CD14-positive monocyte (primary cell): ENCODE data around the gene RBM28. TPM values are rescaled to one million over a fixed set of nuclear protein-coding genes. Genes with fewer than 3 reads are reported as not detected.

Experiments
- DNase-seq, 3 donors: peaks; one replicate each; pipeline ENCODE4 v3.0.0-alpha.2; 2011 to 2022
- H2AFZ ChIP-seq: 2 replicates; pipeline ENCODE4 v1.6.0; 2012; ENCODE audit warnings: mild to moderate bottlenecking, low read depth, low read length, inconsistent platforms; ENCODE audit not compliant: insufficient read depth, poor library complexity, severe bottlenecking
- H3K27ac ChIP-seq, 2 donors: 1 replicate in 1 of 2; 2 replicates in 1 of 2; pipeline ENCODE4 v1.5.1; 2012 to 2013; ENCODE audit warnings: low read length in 2 of 2, control low read depth in 1 of 2, inconsistent platforms in 1 of 2, low read depth in 1 of 2, mild to moderate bottlenecking in 1 of 2
- H3K27me3 ChIP-seq, 2 donors: one replicate each; pipeline versions ENCODE4 v1.6.0 to v1.6.1; 2011 to 2013; ENCODE audit warnings: low read length in 2 of 2; ENCODE audit not compliant: control insufficient read depth in 2 of 2, insufficient read depth in 2 of 2
- H3K36me3 ChIP-seq, 2 donors: replicated peaks in 1 of 2; 1 replicate in 1 of 2; 2 replicates in 1 of 2; pipeline versions ENCODE4 v1.5.1 to v1.6.1; 2012 to 2013; ENCODE audit warnings: low read length in 2 of 2, control low read depth in 1 of 2, inconsistent platforms in 1 of 2, mild to moderate bottlenecking in 1 of 2; ENCODE audit not compliant: insufficient read depth in 2 of 2, control insufficient read depth in 1 of 2
- H3K4me1 ChIP-seq, 2 donors: 1 replicate in 1 of 2; 2 replicates in 1 of 2; pipeline versions ENCODE4 v1.5.1 to v1.6.1; 2012 to 2013; ENCODE audit warnings: low read length in 2 of 2, control low read depth in 1 of 2, inconsistent platforms in 1 of 2, mild to moderate bottlenecking in 1 of 2, moderate library complexity in 1 of 2; ENCODE audit not compliant: insufficient read depth in 2 of 2, control insufficient read depth in 1 of 2
- H3K4me2 ChIP-seq: replicated peaks from 2 replicates; pipeline ENCODE3; 2012; ENCODE audit warnings: low read length, moderate library complexity, mild to moderate bottlenecking; ENCODE audit not compliant: poor library complexity, severe bottlenecking; ENCODE audit errors: extremely low read depth
- H3K4me3 ChIP-seq, 3 experiments: fragments of 200-600 bp in 1 of 3; sonication (generic) in 1 of 3; replicated peaks in 1 of 3; 1 replicate in 2 of 3; 2 replicates in 1 of 3; pipeline ENCODE4 v1.5.1; 2011 to 2013; ENCODE audit warnings: low read length in 3 of 3, mild to moderate bottlenecking in 3 of 3, control low read depth in 2 of 3, low read depth in 2 of 3, inconsistent platforms in 1 of 3, moderate library complexity in 1 of 3
- H3K79me2 ChIP-seq: 2 replicates; pipeline ENCODE4 v1.6.0; 2012; ENCODE audit warnings: mild to moderate bottlenecking, control low read depth, inconsistent platforms, low read length, moderate library complexity; ENCODE audit not compliant: insufficient read depth
- H3K9ac ChIP-seq: 2 replicates; pipeline ENCODE4 v1.6.0; 2017; ENCODE audit warnings: low read length, mild to moderate bottlenecking; ENCODE audit not compliant: insufficient read depth, poor library complexity, severe bottlenecking
- H3K9me3 ChIP-seq, 2 donors: replicated peaks in 1 of 2; 1 replicate in 1 of 2; 2 replicates in 1 of 2; pipeline versions ENCODE4 v1.5.1 to v1.6.1; 2012 to 2013; ENCODE audit warnings: low read length in 2 of 2, control low read depth in 1 of 2; ENCODE audit not compliant: control insufficient read depth in 1 of 2, insufficient read depth in 1 of 2
- H4K20me1 ChIP-seq: 2 replicates; pipeline ENCODE4 v1.6.0; 2012; ENCODE audit warnings: mild to moderate bottlenecking, low read length, control low read depth, moderate library complexity; ENCODE audit not compliant: insufficient read depth
- H3K27ac Mint-ChIP-seq, 7 donors: one replicate each; pipeline ENCODE4 v1.8.0; 2020; ENCODE audit warnings: mild to moderate bottlenecking in 7 of 7, mixed read lengths in 7 of 7, moderate library complexity in 6 of 7, inconsistent platforms in 2 of 7
- H3K27me3 Mint-ChIP-seq, 3 donors: one replicate each; pipeline ENCODE4 v1.8.0; 2021 to 2022; ENCODE audit warnings: low read depth in 3 of 3, mild to moderate bottlenecking in 3 of 3, mixed read lengths in 3 of 3, moderate library complexity in 3 of 3, inconsistent platforms in 1 of 3
- H3K36me3 Mint-ChIP-seq, 2 donors: one replicate each; pipeline ENCODE4 v1.8.0; 2020; ENCODE audit warnings: mixed read lengths in 2 of 2, inconsistent platforms in 1 of 2, mild to moderate bottlenecking in 1 of 2
- H3K4me1 Mint-ChIP-seq: one replicate; pipeline ENCODE4 v1.8.0; 2020; ENCODE audit warnings: mild to moderate bottlenecking, mixed read lengths
- H3K4me3 Mint-ChIP-seq, 2 donors: one replicate each; pipeline ENCODE4 v1.8.0; 2020; ENCODE audit warnings: mild to moderate bottlenecking in 2 of 2, mixed read lengths in 2 of 2, moderate library complexity in 1 of 2
- H3K9me3 Mint-ChIP-seq, 7 donors: one replicate each; pipeline ENCODE4 v1.8.0; 2020 to 2022; ENCODE audit warnings: mixed read lengths in 7 of 7, mild to moderate bottlenecking in 6 of 7, moderate library complexity in 6 of 7, inconsistent platforms in 2 of 7
- CTCF ChIP-seq: fragments of 200-600 bp; IDR thresholded peaks from one replicate; pipeline ENCODE4 v1.8.0; 2022; ENCODE audit warnings: antibody characterized with exemption, mild to moderate bottlenecking
- WGBS: methylation state at CpG from one replicate; pipeline ENCODE4 v1.1.5; 2013; ENCODE audit warnings: missing lambda C conversion rate; ENCODE audit not compliant: insufficient coverage; 5-methylcytosine and 5-hydroxymethylcytosine counted together
- intact Hi-C, 2 donors: fragments of 100-400 bp; cut with micrococcal nuclease; formaldehyde crosslinking; loops; one replicate each; pipeline versions ENCODE4 v1.15.0 to v1.15.1; 2023
- polyA plus RNA-seq, 3 donors: library from polyadenylated mRNA; depleted of rRNA in 1 of 3; unstranded in 2 of 3; stranded (reverse) in 1 of 3; fragments of 300-500 nt in 2 of 3; fragments of >200 nt in 1 of 3; fragmentation: Illumina TruSeq in 2 of 3; gene quantifications; 1 replicate in 2 of 3; 2 replicates in 1 of 3; pipeline ENCODE4 v1.2.3, GENCODE V29; 2012 to 2021

Gene RBM28
- polyA plus RNA-seq, 3 donors, result 4.0 to 14.4 (median 4.9) TPM

- no peak overlapping the region for H3K27ac ChIP-seq
- intact Hi-C loops, result no loop called here
- Mint-ChIP-seq H3K9me3 (peaks cover 0 to 5% (median 2%) of the 10 kb centered on the region in 7 donors), H3K36me3 (no peaks in the 10 kb centered on the region), H3K4me1 (peaks cover 2% of the 10 kb centered on the region), H3K27me3 (peaks cover 3 to 10% (median 3%) of the 10 kb centered on the region in 3 donors), H3K4me3 (no peak overlapping the region), H3K27ac (no peak overlapping the region)
- no peak overlapping the region for H2AFZ ChIP-seq
- no peak overlapping the region for H3K9ac ChIP-seq
- H4K20me1 ChIP-seq, result no peaks in the 10 kb centered on the region
- no peak overlapping the region for H3K4me2 ChIP-seq
- WGBS, result 95% methylated on average over 11 of the region's 15 CpGs
- H3K4me1 ChIP-seq, result no peaks in the 10 kb centered on the region
- no peaks in the 10 kb centered on the region for H3K36me3 ChIP-seq
- H3K4me3 ChIP-seq, result no peak overlapping the region
- H3K27me3 ChIP-seq, result no peaks in the 10 kb centered on the region
- no peaks in the 10 kb centered on the region for H3K79me2 ChIP-seq
- no peak for DNase-seq
- no peaks in the 10 kb centered on the region for H3K9me3 ChIP-seq
- TF ChIP-seq CTCF, result no peak
Measured at GRCh38 chr7:128262273-128263028, 81.3 kb downstream of the RBM28 start.

GRCh38 chr7:128260069-128260795 is 83.5 kb downstream of the RBM28 start:
- Mint-ChIP-seq H3K36me3 (no peaks in the 10 kb centered on the region), H3K27ac (peak overlapping the region in 1 of 7 donors; percentile 43), H3K4me3 (no peak overlapping the region), H3K27me3 (peaks cover 3 to 4% (median 3%) of the 10 kb centered on the region in 3 donors), H3K9me3 (peaks cover 0 to 5% (median 2%) of the 10 kb centered on the region in 7 donors), H3K4me1 (peaks cover 4% of the 10 kb centered on the region)
- Histone ChIP-seq H3K4me2 (no peak overlapping the region), H3K4me1 (peaks cover 2 to 4% of the 10 kb centered on the region in 2 donors), H3K27me3 (no peaks in the 10 kb centered on the region), H4K20me1 (no peaks in the 10 kb centered on the region), H3K27ac (no peak overlapping the region), H3K79me2 (no peaks in the 10 kb centered on the region), H3K36me3 (no peaks in the 10 kb centered on the region), H3K9me3 (no peaks in the 10 kb centered on the region), H3K4me3 (no peak overlapping the region), H2AFZ (no peak overlapping the region), H3K9ac (no peak overlapping the region)
- TF ChIP-seq CTCF, result no peak
- WGBS, result 96% methylated on average over 8 of the region's 12 CpGs
- intact Hi-C loops, result no loop called here
- DNase-seq, result no peak
